ENCODE results near the gene GLIS1. TPM values are rescaled to one million over a fixed set of nuclear protein-coding genes. Genes with fewer than 3 reads are reported as not detected.

GLIS1 gene
- total and polyA plus RNA-seq, 2 donors (not counting 3 experiments of a cell fraction or from before 2014, with no cell fraction given): not detected

- no TSS peak for BruUV-seq (replicated peaks)
- H3K4me1 ChIP-seq (ENCODE audit: control insufficient read depth, extremely low read depth, insufficient read depth, low read length): no peaks in the 10 kb centered on the region
- no peak overlapping the region for H3K9ac ChIP-seq (replicated peaks; ENCODE audit: extremely low read depth, insufficient read depth, low read length)
- H3K9me1 ChIP-seq (replicated peaks; ENCODE audit: control insufficient read depth, extremely low read depth, insufficient read depth, low read length): no peaks in the 10 kb centered on the region
- DNase-seq (ENCODE audit: low read depth, low spot score): no peak
- H3K27me3 ChIP-seq (ENCODE audit: control insufficient read depth in 2 of 2, insufficient read depth in 2 of 2, low read length in 2 of 2): no peaks in the 10 kb centered on the region
- no peaks in the 10 kb centered on the region for H4K20me1 ChIP-seq (replicated peaks; ENCODE audit: control insufficient read depth, extremely low read depth, insufficient read depth, low read length)
- no peak overlapping the region for H3K4me3 ChIP-seq (replicated peaks in 1 of 3; ENCODE audit: insufficient read depth in 1 of 3, low read depth in 1 of 3, low read length in 3 of 3)
- dilution Hi-C loops (cut with MboI; ENCODE audit: extremely low pct_ligation_motif_present, low sequenced_read_pairs): no loop called here
- CTCF ChIA-PET: no interaction called here
- FAIRE-seq: no peak
- no peaks in the 10 kb centered on the region for H3K36me3 ChIP-seq (ENCODE audit: control insufficient read depth in 2 of 2, extremely low read depth in 1 of 2, insufficient read depth in 2 of 2, low read length in 2 of 2)
- POLR2A ChIA-PET: no interaction called here
- no peak overlapping the region for H2AFZ ChIP-seq (ENCODE audit: low read depth, low read length)
- no peak overlapping the region for H3K4me2 ChIP-seq (ENCODE audit: insufficient read depth, low read length)
- intact Hi-C loops (cut with micrococcal nuclease): no loop called here
- H3K27ac ChIP-seq (ENCODE audit: insufficient read depth, low read depth, low read length): no peak overlapping the region
- TF ChIP-seq JUN (IDR thresholded peaks at IDR 0.05; ENCODE audit: borderline replicate concordance, insufficient read depth, insufficient read length, low read depth) (no peak), MYC (IDR thresholded peaks at IDR 0.05; ENCODE audit: low read depth, low read length) (no peak), POLR2AphosphoS5 (IDR thresholded peaks at IDR 0.05; ENCODE audit: insufficient read depth, low read depth, low read length) (no peak), POLR2A (IDR thresholded peaks at IDR 0.05; ENCODE audit: low read depth, low read length) (no peak), EZH2 (IDR thresholded peaks at IDR 0.05; ENCODE audit: borderline replicate concordance, low read depth, low read length, severe bottlenecking) (no peak), MAX (IDR thresholded peaks at IDR 0.05; ENCODE audit: insufficient read depth, insufficient read length) (no peak), CTCF (IDR thresholded peaks at IDR 0.05; ENCODE audit: extremely low read depth in 1 of 2, insufficient read depth in 1 of 2, low read depth in 1 of 2, low read length in 2 of 2) (no peak), GATA2 (IDR thresholded peaks at IDR 0.05; ENCODE audit: insufficient read depth, insufficient read length, low read depth, low read length) (no peak), FOS (IDR thresholded peaks at IDR 0.05; ENCODE audit: borderline replicate concordance, insufficient read depth, low read length) (no peak)
- H3K9me3 ChIP-seq (replicated peaks; ENCODE audit: control insufficient read depth, insufficient read depth, low read length): no peaks in the 10 kb centered on the region
- H3K79me2 ChIP-seq (ENCODE audit: control insufficient read depth, insufficient read depth, low read length): no peaks in the 10 kb centered on the region
Observed at GRCh38 chr1:53514436-53514835, 224.5 kb downstream of the GLIS1 start.
